ENCODE results near the gene SLC25A4.

DNA sequence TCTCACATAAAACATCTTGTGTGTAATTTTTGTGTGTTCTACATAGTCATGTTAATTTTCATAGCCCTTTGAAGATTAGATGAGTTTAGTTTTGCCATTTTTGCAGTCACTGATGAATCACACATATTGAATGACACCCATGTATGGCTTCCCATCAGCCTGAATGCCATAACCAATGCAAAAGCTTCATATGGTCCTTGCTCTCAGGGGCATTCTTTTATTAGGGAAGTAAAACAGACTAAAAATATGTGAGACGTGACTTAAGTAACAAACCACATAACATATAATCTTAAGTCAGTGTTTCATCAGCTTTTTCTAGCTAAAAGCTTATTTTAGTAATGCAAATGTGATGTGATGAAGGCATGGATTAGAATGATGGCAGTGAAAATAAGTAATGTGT, 8.2 kb downstream of the SLC25A4 start:
- TF ChIP-seq, protein P1, sequence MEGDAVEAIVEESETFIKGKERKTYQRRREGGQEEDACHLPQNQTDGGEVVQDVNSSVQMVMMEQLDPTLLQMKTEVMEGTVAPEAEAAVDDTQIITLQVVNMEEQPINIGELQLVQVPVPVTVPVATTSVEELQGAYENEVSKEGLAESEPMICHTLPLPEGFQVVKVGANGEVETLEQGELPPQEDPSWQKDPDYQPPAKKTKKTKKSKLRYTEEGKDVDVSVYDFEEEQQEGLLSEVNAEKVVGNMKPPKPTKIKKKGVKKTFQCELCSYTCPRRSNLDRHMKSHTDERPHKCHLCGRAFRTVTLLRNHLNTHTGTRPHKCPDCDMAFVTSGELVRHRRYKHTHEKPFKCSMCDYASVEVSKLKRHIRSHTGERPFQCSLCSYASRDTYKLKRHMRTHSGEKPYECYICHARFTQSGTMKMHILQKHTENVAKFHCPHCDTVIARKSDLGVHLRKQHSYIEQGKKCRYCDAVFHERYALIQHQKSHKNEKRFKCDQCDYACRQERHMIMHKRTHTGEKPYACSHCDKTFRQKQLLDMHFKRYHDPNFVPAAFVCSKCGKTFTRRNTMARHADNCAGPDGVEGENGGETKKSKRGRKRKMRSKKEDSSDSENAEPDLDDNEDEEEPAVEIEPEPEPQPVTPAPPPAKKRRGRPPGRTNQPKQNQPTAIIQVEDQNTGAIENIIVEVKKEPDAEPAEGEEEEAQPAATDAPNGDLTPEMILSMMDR (IDR thresholded peaks at IDR 0.05; ENCODE audit: low read depth, low read length, poor library complexity, severe bottlenecking) = no peak
- TF ChIP-seq EZH2phosphoT487 (IDR thresholded peaks at IDR 0.05; ENCODE audit: borderline replicate concordance, low read length) = no peak

All from DOHH2 (cell line).